ENCODE data around the gene IRF1. TPM values are rescaled to one million over a fixed set of nuclear protein-coding genes. Genes with fewer than 3 reads are reported as not detected.

The IRF1 gene
- total RNA-seq, 1 experiment from 2014 or later = 30.1 TPM

DNA sequence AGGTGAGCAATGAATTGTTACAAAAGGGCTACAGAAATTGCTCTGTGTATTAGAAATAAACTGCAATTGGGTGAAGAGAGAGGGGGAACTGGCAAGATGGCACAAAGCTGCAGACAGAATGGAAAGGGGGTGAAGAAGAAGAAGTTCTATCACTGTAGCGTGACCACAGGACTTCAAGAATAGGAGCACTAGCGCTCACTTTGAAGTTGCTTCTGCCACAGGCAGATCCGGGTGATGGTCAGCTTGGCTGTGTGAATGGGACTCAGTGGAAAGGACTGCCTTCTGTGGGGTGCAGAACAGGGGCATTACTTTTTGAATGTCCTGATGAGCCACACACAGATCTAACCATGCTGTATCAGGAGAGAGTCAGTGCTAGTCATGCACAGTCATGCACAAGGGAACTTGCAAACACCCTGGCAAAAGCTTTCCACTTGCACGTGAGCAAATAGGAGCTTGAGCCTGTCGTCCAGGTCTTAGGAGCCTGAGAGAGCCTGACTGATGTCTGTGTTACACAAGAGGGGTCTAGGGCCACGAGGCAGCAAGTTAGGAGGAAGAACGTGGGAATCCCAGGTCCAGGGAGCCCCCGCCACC is 36.5 kb upstream of the IRF1 start:
- ChIA-PET CTCF (interaction anchor here (0.6 to 2.2 kb wide), 18 partner anchors 9 to 356 kb away, joined by 3 to 33 read pairs (median 4); partner anchors contain the start of genes IL5 and RAD50), RAD21 (ENCODE audit: low non-redundant PET in 1 of 2, low total read pairs in 2 of 2, uncharacterized antibody in 2 of 2, unreplicated experiment in 2 of 2) (interaction anchor here (0.6 to 1.7 kb wide), 4 partner anchors 181 to 293 kb away, joined by 3 to 4 read pairs (median 4); partner anchors contain the start of gene KIF3A (in 1 of the 2)), POLR2A (no interaction called here)
- no peak for TF ChIP-seq YY1 (IDR thresholded peaks at IDR 0.05; ENCODE audit: extremely low read depth, insufficient replicate concordance, low read depth, low read length)
- 0 out of 4 replicates have a peak, but pooled peaks cover 0 to under 1% of the 10 kb centered on the region in 2 experiments for H3K9me3 ChIP-seq (ENCODE audit: control insufficient read depth in 1 of 2, insufficient read depth in 1 of 2, low read depth in 1 of 2, low read length in 2 of 2)
- no peaks in the 10 kb centered on the region for H3K79me2 ChIP-seq (ENCODE audit: insufficient read depth, low read length)
- no TSS peak for BruUV-seq (replicated peaks)
- intact Hi-C loops (cut with micrococcal nuclease) = loop anchor here (1.0 to 10.0 kb wide), 3 partner anchors 148 to 293 kb away; partner anchors contain the start of gene IL4
- H3K9ac ChIP-seq (ENCODE audit: low read length) = no peak overlapping the region
- ATAC-seq (peak; percentile 39), DNase-seq (ENCODE audit: low read depth, low spot score) (no peak)
- peak overlapping the region; percentile 84 for H2AFZ ChIP-seq (ENCODE audit: low read depth, low read length, poor library complexity, severe bottlenecking)
- H3K4me3 ChIP-seq (replicated peaks in 1 of 2; ENCODE audit: low read depth in 1 of 2, low read length in 2 of 2) = no peak overlapping the region
- no peaks in the 10 kb centered on the region for H3K9me2 ChIP-seq (ENCODE audit: insufficient read depth)
- H4K20me1 ChIP-seq (ENCODE audit: insufficient read depth) = no peaks in the 10 kb centered on the region
- no peak overlapping the region for H3K27ac ChIP-seq (ENCODE audit: low read depth, low read length)
- peak overlapping the region; percentile 73 for H3K4me2 ChIP-seq (ENCODE audit: low read length)
- peaks cover 0 to 9% of the 10 kb centered on the region in 2 experiments; a peak in 1 of 4 replicates for H3K4me1 ChIP-seq (ENCODE audit: control insufficient read depth in 1 of 2, insufficient read depth in 2 of 2, low read length in 2 of 2)
- no peaks in the 10 kb centered on the region for H3K36me3 ChIP-seq (ENCODE audit: control insufficient read depth in 1 of 2, insufficient read depth in 2 of 2, low read length in 2 of 2)
- 0 out of 2 replicates have a peak, but pooled peaks cover 3% of the 10 kb centered on the region for H3K27me3 ChIP-seq (ENCODE audit: insufficient read depth, low read length)

DNA sequence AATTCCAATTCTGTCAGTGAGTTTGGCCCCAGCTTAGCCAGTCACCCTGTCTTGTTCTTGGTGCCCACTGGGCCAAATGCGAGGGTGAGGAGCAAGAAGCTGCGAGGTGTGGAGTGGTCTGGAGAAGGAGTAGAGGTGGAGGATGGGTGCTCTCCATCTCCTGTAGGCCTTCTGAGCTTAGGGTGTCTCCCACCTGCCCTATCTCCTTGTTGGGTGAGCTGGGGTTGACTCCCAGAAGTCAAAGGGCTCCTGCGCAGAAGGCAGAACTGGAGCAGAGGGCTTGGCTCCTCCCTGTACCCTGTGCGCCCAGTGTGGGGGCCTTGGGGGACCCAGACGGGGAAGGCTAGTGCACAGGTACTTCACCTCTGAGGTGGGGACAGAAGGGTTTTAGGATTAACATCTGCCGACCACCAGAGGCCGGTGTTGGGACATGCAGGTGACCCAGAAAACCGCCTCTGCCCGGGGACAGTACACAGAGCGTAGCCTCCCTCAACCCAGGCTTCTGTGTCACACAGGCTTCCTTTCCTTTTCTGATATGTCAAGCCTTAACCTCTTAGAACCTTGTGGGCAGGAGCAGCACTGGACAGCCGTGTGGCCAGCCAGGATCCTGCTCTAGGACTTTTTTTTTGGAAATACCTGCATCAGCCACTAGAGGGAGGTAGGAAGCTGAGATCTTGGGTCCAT is 35.9 kb upstream of the IRF1 start:
- ChIA-PET CTCF (interaction anchor here (0.6 to 2.2 kb wide), 20 partner anchors 10 to 357 kb away, joined by 3 to 33 read pairs (median 4); partner anchors contain the start of genes IL5, RAD50 and SOWAHA), POLR2A (no interaction called here), RAD21 (ENCODE audit: low non-redundant PET in 1 of 2, low total read pairs in 2 of 2, uncharacterized antibody in 2 of 2, unreplicated experiment in 2 of 2) (interaction anchor here (0.6 to 1.7 kb wide), 4 partner anchors 182 to 294 kb away, joined by 3 to 4 read pairs (median 4); partner anchors contain the start of gene KIF3A (in 1 of the 2))
- TF ChIP-seq, protein P1, sequence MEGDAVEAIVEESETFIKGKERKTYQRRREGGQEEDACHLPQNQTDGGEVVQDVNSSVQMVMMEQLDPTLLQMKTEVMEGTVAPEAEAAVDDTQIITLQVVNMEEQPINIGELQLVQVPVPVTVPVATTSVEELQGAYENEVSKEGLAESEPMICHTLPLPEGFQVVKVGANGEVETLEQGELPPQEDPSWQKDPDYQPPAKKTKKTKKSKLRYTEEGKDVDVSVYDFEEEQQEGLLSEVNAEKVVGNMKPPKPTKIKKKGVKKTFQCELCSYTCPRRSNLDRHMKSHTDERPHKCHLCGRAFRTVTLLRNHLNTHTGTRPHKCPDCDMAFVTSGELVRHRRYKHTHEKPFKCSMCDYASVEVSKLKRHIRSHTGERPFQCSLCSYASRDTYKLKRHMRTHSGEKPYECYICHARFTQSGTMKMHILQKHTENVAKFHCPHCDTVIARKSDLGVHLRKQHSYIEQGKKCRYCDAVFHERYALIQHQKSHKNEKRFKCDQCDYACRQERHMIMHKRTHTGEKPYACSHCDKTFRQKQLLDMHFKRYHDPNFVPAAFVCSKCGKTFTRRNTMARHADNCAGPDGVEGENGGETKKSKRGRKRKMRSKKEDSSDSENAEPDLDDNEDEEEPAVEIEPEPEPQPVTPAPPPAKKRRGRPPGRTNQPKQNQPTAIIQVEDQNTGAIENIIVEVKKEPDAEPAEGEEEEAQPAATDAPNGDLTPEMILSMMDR (IDR thresholded peaks at IDR 0.05 in 2 of 3, conservative IDR thresholded peaks at IDR 0.05 in 1 of 3; ENCODE audit: borderline replicate concordance in 1 of 3, insufficient read depth in 1 of 3, low read depth in 2 of 3, low read length in 2 of 3) = peak; percentile 78 to 99 (median 98)
- peak; percentile 75 for TF ChIP-seq RAD21 (IDR thresholded peaks at IDR 0.05; ENCODE audit: low read depth)
- TF ChIP-seq ELF1 (IDR thresholded peaks at IDR 0.05; ENCODE audit: borderline replicate concordance, low read depth) = no peak
- TF ChIP-seq JUND (IDR thresholded peaks at IDR 0.05) = no peak
- ATAC-seq (peak; percentile 96), DNase-seq (ENCODE audit: low read depth, low spot score) (peak; percentile 44)
- Histone ChIP-seq H3K4me2 (ENCODE audit: low read length) (peak overlapping the region; percentile 73), H2AFZ (ENCODE audit: low read depth, low read length, poor library complexity, severe bottlenecking) (peak overlapping the region; percentile 84), H3K27me3 (ENCODE audit: insufficient read depth, low read length) (no peaks in the 10 kb centered on the region), H3K9me3 (ENCODE audit: control insufficient read depth in 1 of 2, insufficient read depth in 1 of 2, low read depth in 1 of 2, low read length in 2 of 2) (peaks cover 0 to 7% of the 10 kb centered on the region in 2 experiments; a peak in 1 of 4 replicates), H3K36me3 (ENCODE audit: control insufficient read depth in 1 of 2, insufficient read depth in 2 of 2, low read length in 2 of 2) (no peaks in the 10 kb centered on the region), H3K4me1 (ENCODE audit: control insufficient read depth in 1 of 2, insufficient read depth in 2 of 2, low read length in 2 of 2) (peaks cover 0 to 9% of the 10 kb centered on the region in 2 experiments; a peak in 1 of 4 replicates), H3K27ac (ENCODE audit: low read depth, low read length) (no peak overlapping the region), H3K9me2 (ENCODE audit: insufficient read depth) (no peaks in the 10 kb centered on the region), H3K79me2 (ENCODE audit: insufficient read depth, low read length) (no peaks in the 10 kb centered on the region), H3K9ac (ENCODE audit: low read length) (no peak overlapping the region), H3K4me3 (replicated peaks in 1 of 2; ENCODE audit: low read depth in 1 of 2, low read length in 2 of 2) (peak overlapping the region in 1 of 2 experiments; percentile 37; a peak in 1 of 4 replicates), H4K20me1 (ENCODE audit: insufficient read depth) (no peaks in the 10 kb centered on the region)
- BruUV-seq (replicated peaks) = no TSS peak
- intact Hi-C loops (cut with micrococcal nuclease) = loop anchor here (1.0 to 10.0 kb wide), 3 partner anchors 148 to 294 kb away; partner anchors contain the start of gene IL4

Measured in HCT116 (cell line).